Activated B cell treated with CpG ODN at 0.5 μM for 24 hours (primary cell): Measurements from ENCODE around the gene DUS1L. TPM values are rescaled to one million over a fixed set of nuclear protein-coding genes. Genes with fewer than 3 reads are reported as not detected.

ENCODE experiments used
- ATAC-seq: fragments of 200-7000 bp; cut with Tn5 transposase; one replicate; pipeline ENCODE4 v1.10.0; 2021; ENCODE audit warnings: low read depth, mild to moderate bottlenecking, moderate library complexity
- CTCF ChIA-PET: fragments of 350-600 bp; sonication (Branson Sonifier 250); formaldehyde crosslinking; loops from one replicate; lab custom pipeline; 2021; ENCODE audit warnings: antibody characterized with exemption; lab: Charles Lee
- POLR2A ChIA-PET: fragments of 350-600 bp; sonication (Branson Sonifier 250); formaldehyde crosslinking; loops from one replicate; lab custom pipeline; 2021; ENCODE audit warnings: antibody characterized with exemption; lab: Charles Lee
- DNase-seq: peaks from one replicate; pipeline ENCODE4 v3.0.0; 2022
- H3K27ac Mint-ChIP-seq: one replicate; pipeline ENCODE4 v1.8.0; 2020; ENCODE audit warnings: mixed read lengths
- H3K27me3 Mint-ChIP-seq: one replicate; pipeline ENCODE4 v1.8.0; 2021; ENCODE audit warnings: mixed read lengths
- H3K36me3 Mint-ChIP-seq: one replicate; pipeline ENCODE4 v1.8.0; 2021; ENCODE audit warnings: low read depth, mixed read lengths
- H3K4me1 Mint-ChIP-seq: one replicate; pipeline ENCODE4 v1.8.0; 2021; ENCODE audit warnings: mixed read lengths
- H3K4me3 Mint-ChIP-seq: one replicate; pipeline ENCODE4 v1.8.0; 2020; ENCODE audit warnings: mild to moderate bottlenecking, mixed read lengths
- H3K9me3 Mint-ChIP-seq: one replicate; pipeline ENCODE4 v1.8.0; 2020; ENCODE audit warnings: mixed read lengths
- intact Hi-C: fragments of 100-400 bp; cut with micrococcal nuclease; formaldehyde crosslinking; loops from one replicate; pipeline ENCODE4 v1.15.1; 2024
- total RNA-seq: library from RNA; stranded (reverse); gene quantifications from 2 replicates; pipeline ENCODE4 v1.2.3, GENCODE V29; 2022
- TF ChIP-seq, protein P1 (sequence below): fragments of 200-600 bp; IDR thresholded peaks from one replicate; pipeline ENCODE4 v1.8.0; 2022; ENCODE audit warnings: antibody characterized with exemption, mild to moderate bottlenecking

DUS1L gene
- total RNA-seq, 1 donor from 2014 or later = 134 TPM

DNA sequence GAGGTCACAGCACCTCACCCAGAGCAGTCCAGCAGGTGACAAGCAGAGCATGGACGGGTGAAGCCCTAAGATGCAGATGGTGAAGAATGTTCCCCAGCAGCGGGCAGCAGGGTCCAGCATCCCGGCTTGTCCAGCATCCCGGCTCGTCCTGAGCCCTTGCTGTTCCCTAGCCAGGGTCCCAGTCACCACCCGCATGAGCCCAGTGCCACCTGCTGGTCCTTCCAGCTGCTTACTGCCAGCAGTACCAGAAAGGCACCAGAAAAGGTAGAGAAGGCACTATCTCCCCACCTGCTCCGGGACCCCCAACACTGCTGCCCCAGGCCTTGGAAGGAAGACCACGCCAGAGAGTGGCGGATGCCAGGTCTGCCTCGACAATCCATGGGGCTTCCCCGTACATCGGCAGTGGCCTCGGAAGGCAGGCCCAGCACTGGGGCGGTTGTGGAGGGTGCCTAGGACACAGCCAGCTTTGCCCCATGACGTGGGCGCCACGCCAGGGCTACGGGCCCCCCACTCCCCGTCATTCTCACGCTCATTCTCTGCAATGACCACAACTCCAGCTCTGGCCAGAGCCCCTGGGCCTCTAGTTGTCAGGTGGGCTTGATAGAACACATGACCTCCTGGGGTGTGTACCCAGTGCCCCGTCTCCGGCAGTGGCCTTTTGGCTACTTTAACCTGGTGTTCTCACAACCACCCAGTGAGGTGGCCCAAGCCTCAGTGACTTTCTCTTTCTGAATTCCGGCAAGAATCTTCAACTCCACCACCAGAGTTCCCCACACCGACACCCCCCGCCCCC is 44.3 kb downstream of the DUS1L start:
- H3K27me3 Mint-ChIP-seq = no peaks in the 10 kb centered on the region
- H3K36me3 Mint-ChIP-seq = peaks cover 4% of the 10 kb centered on the region
- no peak for ATAC-seq
- H3K4me3 Mint-ChIP-seq = peak overlapping the region; percentile 85
- TF ChIP-seq, protein P1, sequence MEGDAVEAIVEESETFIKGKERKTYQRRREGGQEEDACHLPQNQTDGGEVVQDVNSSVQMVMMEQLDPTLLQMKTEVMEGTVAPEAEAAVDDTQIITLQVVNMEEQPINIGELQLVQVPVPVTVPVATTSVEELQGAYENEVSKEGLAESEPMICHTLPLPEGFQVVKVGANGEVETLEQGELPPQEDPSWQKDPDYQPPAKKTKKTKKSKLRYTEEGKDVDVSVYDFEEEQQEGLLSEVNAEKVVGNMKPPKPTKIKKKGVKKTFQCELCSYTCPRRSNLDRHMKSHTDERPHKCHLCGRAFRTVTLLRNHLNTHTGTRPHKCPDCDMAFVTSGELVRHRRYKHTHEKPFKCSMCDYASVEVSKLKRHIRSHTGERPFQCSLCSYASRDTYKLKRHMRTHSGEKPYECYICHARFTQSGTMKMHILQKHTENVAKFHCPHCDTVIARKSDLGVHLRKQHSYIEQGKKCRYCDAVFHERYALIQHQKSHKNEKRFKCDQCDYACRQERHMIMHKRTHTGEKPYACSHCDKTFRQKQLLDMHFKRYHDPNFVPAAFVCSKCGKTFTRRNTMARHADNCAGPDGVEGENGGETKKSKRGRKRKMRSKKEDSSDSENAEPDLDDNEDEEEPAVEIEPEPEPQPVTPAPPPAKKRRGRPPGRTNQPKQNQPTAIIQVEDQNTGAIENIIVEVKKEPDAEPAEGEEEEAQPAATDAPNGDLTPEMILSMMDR = no peak
- intact Hi-C loops = loop anchor here (1.0 to 5.0 kb wide), 3 partner anchors 62 to 476 kb away; partner anchors contain the start of gene ARHGDIA
- no peaks in the 10 kb centered on the region for H3K9me3 Mint-ChIP-seq
- H3K27ac Mint-ChIP-seq = peak overlapping the region; percentile 35
- peaks cover 22% of the 10 kb centered on the region for H3K4me1 Mint-ChIP-seq
- ChIA-PET CTCF (interaction anchor here (1.0 to 5.9 kb wide), 4 partner anchors 14 to 62 kb away, joined by 3 to 59 read pairs (median 3); partner anchors contain the start of genes DCXR and NOTUM), POLR2A (interaction anchor here (0.7 to 3.2 kb wide), 8 partner anchors 16 to 188 kb away, joined by 3 to 43 read pairs (median 6); partner anchors contain the start of genes ASPSCR1, DCXR, FASN and MCRIP1)
- DNase-seq = no peak

DNA sequence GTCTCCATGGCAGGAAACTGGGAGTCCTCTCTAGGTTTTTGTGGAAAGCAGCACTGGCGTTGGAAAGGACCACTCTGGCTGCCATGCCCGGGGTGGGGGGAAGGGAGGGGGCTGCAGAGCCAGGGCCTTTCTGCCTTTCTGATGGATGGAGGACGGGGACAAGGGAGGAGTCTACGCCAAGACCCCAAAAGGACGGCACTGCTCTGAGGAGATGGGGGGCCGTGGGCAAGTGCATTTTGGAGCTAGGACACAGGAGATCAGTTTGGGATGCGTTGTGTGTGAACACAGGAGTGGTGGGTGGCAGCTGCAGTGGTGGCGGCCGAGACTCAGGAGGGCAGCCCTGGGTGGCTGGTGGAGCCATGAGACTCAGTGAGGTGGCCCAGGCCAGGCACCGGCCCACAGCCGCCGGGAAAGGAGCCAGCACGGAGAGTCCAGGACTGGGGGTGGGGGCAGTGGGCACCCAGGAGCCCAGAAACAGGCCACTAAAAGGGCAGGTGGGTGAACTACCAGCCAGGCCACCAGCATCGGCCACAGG is 45.0 kb downstream of the DUS1L start:
- intact Hi-C loops = loop anchor here (1.0 to 5.0 kb wide), 3 partner anchors 61 to 477 kb away; partner anchors contain the start of gene ARHGDIA
- ChIA-PET CTCF (interaction anchor here (1.0 to 5.9 kb wide), 6 partner anchors 9 to 182 kb away, joined by 3 to 59 read pairs (median 3); partner anchors contain the start of genes DCXR and NOTUM), POLR2A (interaction anchor here (0.6 to 3.2 kb wide), 9 partner anchors 17 to 187 kb away, joined by 3 to 12 read pairs (median 4); partner anchors contain the start of genes ASPSCR1, DCXR, FASN and MCRIP1)
- ATAC-seq (no peak), DNase-seq (no peak)
- TF ChIP-seq, protein P1 = no peak
- H3K27ac Mint-ChIP-seq = no peak overlapping the region
- peaks cover 22% of the 10 kb centered on the region for H3K4me1 Mint-ChIP-seq
- peaks cover 4% of the 10 kb centered on the region for H3K36me3 Mint-ChIP-seq
- no peak overlapping the region for H3K4me3 Mint-ChIP-seq
- no peaks in the 10 kb centered on the region for H3K27me3 Mint-ChIP-seq
- H3K9me3 Mint-ChIP-seq = no peaks in the 10 kb centered on the region

- ATAC-seq (no peak), DNase-seq (peak; percentile 59)
- intact Hi-C loops = loop anchor here (5.0 kb wide), 2 partner anchors 148 to 477 kb away; partner anchors contain the start of gene ARHGDIA
- ChIA-PET CTCF (interaction anchor here (1.0 to 5.9 kb wide), 5 partner anchors 10 to 182 kb away, joined by 3 to 59 read pairs (median 3); partner anchors contain the start of gene NOTUM), POLR2A (interaction anchor here (0.6 to 3.2 kb wide), 7 partner anchors 18 to 487 kb away, joined by 3 to 12 read pairs (median 3); partner anchors contain the start of genes DCXR and MCRIP1)
- Mint-ChIP-seq H3K4me1 (peaks cover 22% of the 10 kb centered on the region), H3K36me3 (peaks cover 4% of the 10 kb centered on the region), H3K27ac (no peak overlapping the region), H3K27me3 (no peaks in the 10 kb centered on the region), H3K9me3 (no peaks in the 10 kb centered on the region), H3K4me3 (no peak overlapping the region)
- TF ChIP-seq, protein P1 = no peak
Measured at GRCh38 chr17:82019690-82020571, 45.7 kb downstream of the DUS1L start.

DNA sequence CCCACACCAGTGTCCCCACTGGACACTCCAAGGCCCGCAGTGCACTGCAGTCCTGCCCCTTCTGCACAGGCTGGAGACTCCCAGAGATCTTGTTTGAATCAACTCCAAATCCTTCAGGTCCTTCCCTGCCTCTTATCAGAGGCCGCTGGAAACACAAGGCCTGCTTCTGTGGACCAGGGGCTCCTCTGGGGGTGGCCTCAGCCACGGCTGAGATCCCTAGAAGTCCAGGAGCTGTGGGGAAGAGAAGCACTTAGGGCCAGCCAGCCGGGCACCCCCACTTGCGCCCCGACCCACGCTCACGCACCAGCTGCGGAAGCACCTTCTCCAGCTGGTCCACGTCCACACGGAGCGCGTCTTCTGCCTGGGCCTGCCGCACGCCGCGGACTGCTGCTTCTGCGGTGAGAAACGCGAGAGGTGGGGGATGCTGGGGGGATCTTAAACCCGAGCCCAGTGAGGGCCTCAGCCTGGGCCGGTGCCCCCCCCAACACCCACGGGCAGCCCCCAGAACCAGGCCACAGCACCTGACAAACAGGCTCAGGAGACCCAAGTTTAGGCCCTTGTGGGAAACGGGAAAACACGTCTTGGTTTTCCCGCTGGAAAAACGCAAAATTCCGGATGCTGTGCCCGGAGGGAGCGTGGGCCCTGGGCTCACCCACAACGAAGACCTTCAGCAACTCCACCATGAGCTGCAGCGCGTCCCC is 46.5 kb downstream of the DUS1L start:
- POLR2A ChIA-PET = interaction anchor here (0.8 to 1.2 kb wide), 2 partner anchors 22 to 41 kb away, joined by 3 read pairs; no protein-coding TSS in a partner anchor
- ATAC-seq = no peak
- Mint-ChIP-seq H3K36me3 (peaks cover 4% of the 10 kb centered on the region), H3K27me3 (no peaks in the 10 kb centered on the region), H3K9me3 (no peaks in the 10 kb centered on the region), H3K4me1 (peaks cover 22% of the 10 kb centered on the region), H3K27ac (no peak overlapping the region), H3K4me3 (no peak overlapping the region)
- CTCF ChIA-PET = interaction anchor here (1.0 to 5.9 kb wide), 4 partner anchors 10 to 183 kb away, joined by 3 to 59 read pairs (median 3); no protein-coding TSS in a partner anchor
- TF ChIP-seq, protein P1 = no peak
- intact Hi-C loops = no loop called here
- DNase-seq = no peak
